Kidney epithelial cell (primary cell): ENCODE results near the gene CA5A. TPM values are rescaled to one million over a fixed set of nuclear protein-coding genes. Genes with fewer than 3 reads are reported as not detected.
"Not testable (repeated sequence)": the region's sequence is repeated elsewhere in the genome, so short reads cannot be mapped to it uniquely, and the experiment has no call there.

ENCODE experiments used
- DNase-seq: peaks from one replicate; pipeline ENCODE4 v3.0.0-alpha.2; 2010; ENCODE audit warnings: low read depth
- H3K27me3 ChIP-seq: 2 replicates; pipeline ENCODE4 v1.6.0; 2011; ENCODE audit warnings: low read length; ENCODE audit not compliant: control insufficient read depth, insufficient read depth
- H3K36me3 ChIP-seq: 2 replicates; pipeline ENCODE4 v1.5.1; 2011; ENCODE audit warnings: low read length; ENCODE audit not compliant: control insufficient read depth, insufficient read depth
- H3K4me3 ChIP-seq: 2 replicates; pipeline ENCODE4 v1.5.1; 2011; ENCODE audit warnings: low read depth, mild to moderate bottlenecking, control low read depth, low read length
- CTCF ChIP-seq: IDR thresholded peaks from 2 replicates; pipeline ENCODE4 v1.5.1; 2011; ENCODE audit warnings: mild to moderate bottlenecking, moderate library complexity, low read length, control low read depth, inconsistent platforms; ENCODE audit not compliant: insufficient read depth, poor library complexity, severe bottlenecking
- total RNA-seq: library from RNA; depleted of rRNA; stranded (reverse); fragments of >200 nt; gene quantifications from 2 replicates; pipeline ENCODE4 v1.2.3, GENCODE V29; 2015

The CA5A gene
- total RNA-seq, 1 donor from 2014 or later = not detected

- DNase-seq, H3K36me3 ChIP-seq, H3K4me3 ChIP-seq: not testable (repeated sequence)
These were observed 25.1 kb downstream of the CA5A start for GRCh38 chr16:87911106-87911763.

DNA sequence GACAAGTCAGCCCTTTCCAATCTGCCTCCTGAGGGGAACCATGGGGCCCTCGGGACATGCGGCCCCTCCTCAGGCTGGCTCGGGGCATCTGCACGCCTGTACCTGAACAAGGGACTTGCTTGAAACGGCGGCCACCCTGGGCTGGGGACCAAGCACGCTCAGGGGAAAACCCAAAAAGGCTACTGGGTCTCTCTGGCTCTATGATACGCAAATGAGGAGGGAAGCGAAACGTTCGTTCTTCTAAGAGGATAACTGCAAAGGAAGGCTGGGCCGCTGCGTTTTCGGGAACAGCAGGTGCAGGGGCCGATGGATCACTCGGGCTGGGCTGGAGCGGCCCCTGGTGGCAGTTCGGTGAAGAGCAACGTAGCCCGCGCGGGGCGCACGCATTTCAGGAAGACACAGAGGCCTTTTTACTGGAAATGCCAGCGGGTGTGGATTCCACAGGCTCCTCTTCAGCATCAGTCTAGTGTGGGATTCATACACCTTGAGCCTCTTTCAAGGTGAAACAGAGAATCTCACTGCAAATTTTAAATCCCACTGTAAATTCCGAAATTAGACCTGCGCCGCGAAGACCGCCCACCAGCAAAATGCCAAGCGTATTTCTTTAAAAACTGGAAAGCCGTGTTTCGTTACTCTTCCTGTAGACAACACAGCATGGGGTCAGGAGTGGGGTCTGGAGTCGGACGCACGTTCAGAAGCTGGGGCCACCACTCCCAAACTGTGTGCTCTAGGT is 27.0 kb downstream of the CA5A start:
- not testable (repeated sequence) for DNase-seq, H3K36me3 ChIP-seq, H3K4me3 ChIP-seq
- TF ChIP-seq CTCF = peak; percentile 89
- peaks cover 16% of the 10 kb centered on the region for H3K27me3 ChIP-seq

More at GRCh38 chr16:87911106-87911763, 25.1 kb downstream of the CA5A start:
- H3K27me3 ChIP-seq = peaks cover 22% of the 10 kb centered on the region

DNA sequence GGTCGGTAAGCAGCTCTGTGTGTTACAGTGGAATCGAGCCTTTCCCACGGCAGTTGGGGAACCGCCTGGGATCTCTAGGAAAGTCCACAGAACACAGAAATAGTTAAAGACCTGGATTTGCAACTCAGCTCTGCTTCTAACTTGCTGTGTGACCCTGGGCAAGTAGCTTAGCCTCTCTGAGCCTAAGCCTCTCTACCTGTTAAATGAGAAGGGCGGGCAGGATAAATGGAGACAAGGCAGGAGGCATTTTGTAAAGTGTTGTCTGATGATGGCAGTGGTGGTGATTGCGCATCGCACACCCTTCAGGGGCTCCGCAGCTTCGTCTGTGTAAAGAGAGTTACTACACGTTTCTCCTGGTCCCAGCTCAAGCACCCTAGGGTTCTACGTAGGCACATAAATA is 28.2 kb downstream of the CA5A start:
- H3K27me3 ChIP-seq, DNase-seq, H3K4me3 ChIP-seq, H3K36me3 ChIP-seq: not testable (repeated sequence)

GRCh38 chr16:87905521-87905920 is 30.8 kb downstream of the CA5A start:
- not testable (repeated sequence) for H3K36me3 ChIP-seq, H3K27me3 ChIP-seq, DNase-seq, H3K4me3 ChIP-seq

- H3K36me3 ChIP-seq, DNase-seq, H3K27me3 ChIP-seq, H3K4me3 ChIP-seq: not testable (repeated sequence)
These were observed 31.4 kb downstream of the CA5A start for GRCh38 chr16:87904963-87905362.

GRCh38 chr16:87900489-87900888 is 35.8 kb downstream of the CA5A start:
- not testable (repeated sequence) for DNase-seq, H3K4me3 ChIP-seq, H3K27me3 ChIP-seq

DNA sequence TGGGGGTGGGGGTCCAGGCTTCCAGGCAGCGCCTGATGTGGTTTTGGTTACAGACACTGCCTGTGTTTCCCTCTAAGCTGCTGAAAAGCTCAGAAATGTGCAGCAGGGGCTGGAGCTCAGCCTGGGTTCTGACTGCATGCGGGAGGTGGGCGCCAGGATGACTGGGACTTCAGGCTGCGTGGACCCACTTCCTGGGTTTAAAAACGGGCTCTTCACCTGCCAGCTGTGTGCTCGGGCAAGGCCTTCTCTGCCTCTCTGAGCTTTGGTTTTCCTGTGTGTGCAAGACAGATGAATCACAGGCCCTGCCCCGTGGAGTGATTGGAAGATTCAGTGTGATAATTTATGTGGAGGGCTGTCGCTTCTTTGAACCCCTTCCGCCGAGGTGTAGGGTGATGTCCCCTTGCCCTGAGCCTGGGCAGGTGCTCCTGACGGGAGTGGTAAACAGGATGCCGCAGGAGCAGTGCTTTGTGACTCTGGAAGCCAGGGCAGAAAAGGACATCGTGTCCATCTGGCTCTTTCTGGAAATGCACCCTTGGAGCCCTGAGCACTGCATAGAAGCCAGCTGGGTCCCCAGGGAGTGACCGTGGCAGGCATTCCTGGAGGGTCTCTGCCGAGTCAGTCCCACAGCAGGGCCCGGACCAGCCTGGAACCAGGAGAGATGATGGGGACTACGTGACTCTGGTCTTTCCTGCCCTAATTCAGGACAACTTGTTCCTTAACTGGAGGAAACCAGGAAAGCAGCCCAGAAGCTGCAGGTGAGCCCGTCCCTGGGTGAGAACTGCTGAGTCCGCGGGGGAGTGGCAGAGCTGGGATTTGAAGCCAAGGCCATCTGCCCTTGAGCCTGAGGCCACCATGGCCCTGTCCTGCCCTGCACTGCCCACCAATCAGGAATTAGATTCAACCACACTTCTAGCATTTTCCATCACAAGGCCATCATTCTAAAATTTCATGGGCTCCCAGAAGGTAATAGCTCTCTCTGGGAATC is 38.5 kb downstream of the CA5A start:
- TF ChIP-seq CTCF = no peak
- no peaks in the 10 kb centered on the region for H3K27me3 ChIP-seq
- no peak for DNase-seq
- no peaks in the 10 kb centered on the region for H3K36me3 ChIP-seq
- H3K4me3 ChIP-seq = no peak overlapping the region

More at GRCh38 chr16:87900489-87900888, 35.8 kb downstream of the CA5A start:
- not testable (repeated sequence) for H3K36me3 ChIP-seq

GRCh38 chr16:87896924-87897520 is 39.3 kb downstream of the CA5A start:
- H3K36me3 ChIP-seq, DNase-seq, H3K27me3 ChIP-seq, H3K4me3 ChIP-seq: not testable (repeated sequence)

- DNase-seq, H3K36me3 ChIP-seq, H3K4me3 ChIP-seq, H3K27me3 ChIP-seq: not testable (repeated sequence)
These were observed 40.0 kb downstream of the CA5A start for GRCh38 chr16:87896176-87896890.
